NCI-H2029 (cell line): Measurements from ENCODE around the gene OS9.
A peak's percentile ranks its signal among the peaks of the same experiment; 100 is the strongest.
"Not testable (repeated sequence)": the region's sequence is repeated elsewhere in the genome, so short reads cannot be mapped to it uniquely, and the experiment has no call there.

ENCODE experiments used
- DNase-seq: peaks from one replicate; lab custom pipeline; 2025; lab: John Stamatoyannopoulos, UW

OS9 gene, protein sequence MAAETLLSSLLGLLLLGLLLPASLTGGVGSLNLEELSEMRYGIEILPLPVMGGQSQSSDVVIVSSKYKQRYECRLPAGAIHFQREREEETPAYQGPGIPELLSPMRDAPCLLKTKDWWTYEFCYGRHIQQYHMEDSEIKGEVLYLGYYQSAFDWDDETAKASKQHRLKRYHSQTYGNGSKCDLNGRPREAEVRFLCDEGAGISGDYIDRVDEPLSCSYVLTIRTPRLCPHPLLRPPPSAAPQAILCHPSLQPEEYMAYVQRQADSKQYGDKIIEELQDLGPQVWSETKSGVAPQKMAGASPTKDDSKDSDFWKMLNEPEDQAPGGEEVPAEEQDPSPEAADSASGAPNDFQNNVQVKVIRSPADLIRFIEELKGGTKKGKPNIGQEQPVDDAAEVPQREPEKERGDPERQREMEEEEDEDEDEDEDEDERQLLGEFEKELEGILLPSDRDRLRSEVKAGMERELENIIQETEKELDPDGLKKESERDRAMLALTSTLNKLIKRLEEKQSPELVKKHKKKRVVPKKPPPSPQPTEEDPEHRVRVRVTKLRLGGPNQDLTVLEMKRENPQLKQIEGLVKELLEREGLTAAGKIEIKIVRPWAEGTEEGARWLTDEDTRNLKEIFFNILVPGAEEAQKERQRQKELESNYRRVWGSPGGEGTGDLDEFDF

DNA sequence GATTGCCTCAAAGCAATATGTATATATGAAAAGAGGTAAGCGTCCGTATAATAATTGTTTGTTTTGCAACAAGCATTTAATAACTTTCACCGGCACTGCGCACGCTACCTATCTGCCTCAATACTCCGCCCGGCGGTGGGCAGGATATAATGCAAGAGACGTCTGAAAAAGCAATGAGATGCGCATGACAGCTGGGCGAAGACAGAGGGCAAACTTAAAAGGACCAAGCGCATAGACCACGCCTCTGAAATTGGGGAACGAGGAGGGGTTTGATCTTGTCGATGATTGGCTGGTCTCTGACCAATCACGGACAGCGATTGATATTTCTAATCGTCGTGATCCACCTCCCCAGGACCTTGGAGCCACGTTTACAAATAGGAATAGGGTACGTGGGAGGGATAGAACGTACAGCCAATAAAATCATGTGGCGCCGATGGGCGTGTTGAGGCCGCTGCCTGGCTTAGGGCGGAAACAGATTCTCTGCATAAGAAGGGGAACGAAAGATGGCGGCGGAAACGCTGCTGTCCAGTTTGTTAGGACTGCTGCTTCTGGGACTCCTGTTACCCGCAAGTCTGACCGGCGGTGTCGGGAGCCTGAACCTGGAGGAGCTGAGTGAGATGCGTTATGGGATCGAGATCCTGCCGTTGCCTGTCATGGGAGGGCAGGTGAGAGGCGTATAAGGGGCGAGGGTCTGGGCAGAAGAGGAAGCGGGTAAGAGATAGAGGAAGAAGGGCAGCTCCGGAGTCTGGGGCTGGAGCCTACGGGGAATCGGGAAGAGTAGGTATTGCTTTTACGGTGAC, at the start of gene OS9:
Gene OS9 (plus strand): TSS at position 474 of the 800 bp plus-strand sequence. CDS start 30 bp downstream, at position 504.
- peak; percentile 99 for DNase-seq

DNA sequence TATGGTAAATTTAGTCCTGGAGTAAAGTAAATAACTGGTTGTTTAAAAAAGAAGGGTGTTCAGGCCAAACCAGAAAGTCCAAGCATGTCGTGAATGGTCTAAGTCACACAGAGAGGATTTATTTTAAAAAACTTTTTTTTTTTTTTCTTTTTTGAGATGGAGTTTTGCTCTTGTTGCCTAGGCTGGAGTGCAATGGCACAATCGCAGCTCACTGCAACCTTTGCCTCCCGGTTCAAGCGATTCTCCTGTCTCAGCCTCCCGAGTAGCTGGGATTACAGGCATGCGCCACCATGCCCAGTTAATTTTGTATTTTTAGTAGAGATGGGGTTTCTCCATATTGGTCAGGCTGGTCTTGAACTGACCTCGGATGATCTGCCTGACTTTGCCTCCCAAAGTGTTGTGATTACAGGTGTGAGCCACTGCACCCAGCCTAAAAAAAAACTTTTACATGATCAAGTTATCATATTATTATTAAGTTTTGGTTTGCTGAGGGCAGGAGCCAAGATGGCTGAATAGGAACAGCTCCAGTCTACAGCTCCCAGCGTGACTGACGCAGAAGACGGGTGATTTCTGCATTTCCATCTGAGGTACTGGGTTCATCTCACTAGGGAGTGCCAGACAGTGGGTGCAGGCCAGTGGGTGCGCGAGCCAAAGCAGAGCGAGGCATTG, 47.8 kb upstream of the OS9 start:
- not testable (repeated sequence) for DNase-seq

DNA sequence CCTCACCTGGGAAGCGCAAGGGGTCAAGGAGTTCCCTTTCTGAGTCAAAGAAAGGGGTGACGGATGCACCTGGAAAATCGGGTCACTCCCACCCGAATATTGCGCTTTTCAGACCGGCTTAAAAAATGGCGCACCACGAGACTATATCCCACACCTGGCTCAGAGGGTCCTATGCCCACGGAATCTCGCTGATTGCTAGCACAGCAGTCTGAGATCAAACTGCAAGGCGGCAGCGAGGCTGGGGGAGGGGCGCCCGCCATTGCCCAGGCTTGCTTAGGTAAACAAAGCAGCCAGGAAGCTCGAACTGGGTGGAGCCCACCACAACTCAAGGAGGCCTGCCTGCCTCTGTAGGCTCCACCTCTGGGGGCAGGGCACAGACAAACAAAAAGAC, 47.3 kb upstream of the OS9 start:
- DNase-seq, result not testable (repeated sequence)

DNA sequence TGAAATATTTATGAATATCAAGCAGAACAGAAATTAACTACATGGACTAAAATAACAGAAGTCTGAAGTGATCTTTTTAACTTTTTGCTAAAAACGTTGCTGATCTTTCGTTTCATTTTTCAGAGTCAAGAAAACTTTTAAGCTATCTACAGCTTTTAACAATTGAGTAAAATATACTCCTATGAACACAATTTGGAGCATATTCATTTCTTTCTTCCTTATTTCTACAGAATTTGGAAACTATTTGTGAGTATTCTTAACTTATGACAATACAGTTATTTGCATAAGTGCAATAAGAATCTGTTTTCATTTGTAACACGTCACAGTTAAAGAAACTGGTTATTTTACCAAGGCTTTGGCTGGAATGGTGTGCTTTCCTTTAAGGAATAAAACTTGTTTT, 39.9 kb upstream of the OS9 start:
- no peak for DNase-seq

DNA sequence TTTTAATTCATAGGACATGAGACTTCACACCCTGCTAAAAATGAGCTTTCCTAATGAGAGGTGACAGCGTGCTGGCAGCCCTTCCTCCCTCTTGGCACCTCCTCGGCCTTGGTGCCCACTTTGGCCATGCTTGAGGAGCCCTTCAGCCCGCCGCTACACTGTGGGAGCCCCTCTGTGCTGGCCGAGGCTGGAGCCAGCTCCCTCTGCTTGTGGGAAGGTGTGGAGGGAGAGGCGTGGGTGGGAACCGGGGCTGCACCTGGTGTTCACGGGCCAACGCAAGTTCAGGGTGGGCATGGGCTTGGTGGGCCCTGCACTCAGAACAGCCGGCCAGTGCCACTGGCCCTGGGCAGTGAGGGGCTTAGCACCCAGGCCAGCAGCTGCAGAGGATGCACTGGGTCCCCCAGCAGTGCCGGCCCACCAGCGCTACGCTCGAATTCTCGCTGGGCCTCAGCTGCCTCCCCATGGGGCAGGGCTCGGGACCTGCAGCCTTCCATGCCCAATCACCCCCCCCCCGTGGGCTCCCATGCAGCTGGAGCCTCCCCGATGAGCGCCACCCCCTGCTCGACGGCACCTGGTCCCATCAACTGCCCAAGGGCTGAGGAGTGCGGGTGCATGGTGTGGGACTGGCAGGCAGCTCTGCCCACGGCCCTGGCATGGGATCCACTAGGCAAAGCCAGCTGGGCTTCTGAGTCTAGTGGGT, 38.2 kb upstream of the OS9 start:
- no peak for DNase-seq

DNA sequence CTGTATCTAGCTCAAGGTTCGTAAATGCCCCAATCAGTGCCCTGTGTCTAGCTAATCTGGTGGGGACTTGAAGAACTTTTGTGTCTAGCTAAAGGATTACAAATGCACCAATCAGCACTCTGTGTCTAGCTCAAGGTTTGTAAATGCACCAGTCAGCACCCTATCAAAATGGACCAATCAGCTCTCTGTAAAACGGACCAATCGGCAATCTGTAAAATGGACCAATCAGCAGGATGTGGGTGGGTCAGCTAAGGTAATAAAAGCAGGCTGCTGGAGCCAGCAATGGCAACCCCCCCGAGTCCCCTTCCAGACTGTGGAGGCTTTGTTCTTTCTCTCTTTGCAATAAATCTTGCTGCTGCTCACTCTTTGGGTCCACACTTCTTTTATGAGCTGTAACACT, 37.5 kb upstream of the OS9 start:
- DNase-seq, result not testable (repeated sequence)

DNA sequence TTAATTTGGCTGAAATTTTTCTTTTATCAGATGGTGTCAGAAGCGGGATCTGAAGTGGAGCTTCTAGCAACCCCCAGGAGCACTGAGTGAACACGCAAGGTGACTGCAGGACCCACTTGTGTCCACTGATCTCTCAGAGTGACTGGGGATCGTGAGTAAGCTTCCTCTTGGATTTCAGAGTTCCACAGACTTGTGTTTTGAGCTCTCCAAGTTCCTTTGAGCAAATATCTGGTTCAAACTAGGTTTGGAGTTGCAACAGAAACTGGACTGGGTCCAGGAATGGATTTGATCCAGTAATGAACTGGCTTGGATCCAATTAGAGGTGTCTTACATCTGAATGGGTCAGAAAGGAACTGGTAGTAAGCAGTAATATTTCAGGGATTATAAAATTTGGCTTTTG, 36.2 kb upstream of the OS9 start:
- peak; percentile 39 for DNase-seq

DNA sequence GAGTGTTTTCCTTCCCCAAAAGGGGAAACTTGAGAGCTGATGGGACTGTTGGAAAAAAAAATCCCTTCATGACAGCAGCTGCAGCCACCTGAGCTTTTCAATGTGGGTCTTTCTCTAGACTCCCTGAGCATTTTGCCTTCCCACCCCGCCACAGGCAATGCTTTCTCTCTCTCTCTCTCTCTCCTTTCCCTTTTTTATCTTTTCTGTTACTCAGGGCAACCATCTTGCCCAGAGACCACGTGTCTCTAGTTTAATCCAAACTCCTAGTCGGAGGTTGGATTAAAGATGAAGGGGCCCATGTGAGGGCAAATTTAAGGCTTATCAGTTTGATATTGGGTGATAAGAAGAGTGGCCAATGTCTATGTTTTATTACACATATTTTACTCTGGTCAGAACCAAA, 35.0 kb upstream of the OS9 start:
- DNase-seq, result no peak

DNA sequence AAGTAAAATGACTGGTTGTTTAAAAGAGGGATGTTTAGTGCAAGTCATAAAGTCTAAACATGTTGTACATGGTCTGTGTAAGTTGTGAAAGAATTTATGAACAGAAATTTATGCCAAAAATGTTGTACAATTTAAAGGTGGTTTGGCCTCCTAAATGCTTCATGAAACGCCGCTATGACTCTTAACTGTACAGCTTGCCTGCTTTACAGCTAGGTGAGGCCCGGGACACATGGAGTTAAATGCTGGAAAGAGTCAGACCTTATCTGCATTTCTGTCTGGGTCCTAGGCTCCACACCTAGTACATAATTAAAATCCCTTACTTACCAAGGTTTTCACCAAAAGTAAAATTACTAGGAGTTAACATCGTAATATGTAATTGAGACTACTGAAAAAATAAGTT, 32.6 kb upstream of the OS9 start:
- DNase-seq, result no peak

DNA sequence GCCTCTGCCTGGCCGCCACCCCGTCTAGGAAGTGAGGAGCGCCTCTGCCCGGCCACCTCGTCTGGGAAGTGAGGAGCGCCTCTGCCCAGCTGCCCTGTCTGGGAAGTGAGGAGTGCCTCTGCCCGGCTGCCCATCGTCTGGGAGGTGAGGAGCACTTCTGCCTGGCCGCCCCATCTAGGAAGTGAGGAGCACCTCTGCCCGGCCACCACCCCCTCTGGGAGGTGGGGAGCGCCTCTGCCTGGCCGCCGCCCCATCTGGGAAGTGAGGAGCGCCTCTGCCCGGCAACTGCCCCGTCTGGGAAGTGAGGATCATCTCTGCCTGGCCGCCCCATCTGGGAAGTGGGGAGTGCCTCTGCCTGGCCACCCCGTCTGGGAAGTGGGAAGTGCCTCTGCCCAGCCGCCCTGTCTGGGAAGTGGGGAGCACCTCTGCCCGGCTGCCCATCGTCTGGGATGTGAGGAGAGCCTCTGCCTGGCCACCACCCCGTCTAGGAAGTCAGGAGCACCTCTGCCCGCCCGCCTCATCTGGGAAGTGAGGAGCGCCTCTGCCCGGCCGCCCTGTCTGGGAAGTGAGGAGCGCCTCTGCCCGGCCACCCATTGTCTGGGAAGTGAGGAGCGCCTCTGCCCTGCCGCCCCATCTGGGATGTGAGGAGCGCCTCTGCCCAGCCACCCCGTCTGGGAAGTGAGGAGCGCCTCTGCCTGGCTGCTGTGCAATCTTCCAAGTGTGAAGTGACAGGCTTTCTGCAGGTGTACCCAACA, 28.7 kb upstream of the OS9 start:
- DNase-seq, result not testable (repeated sequence)

DNA sequence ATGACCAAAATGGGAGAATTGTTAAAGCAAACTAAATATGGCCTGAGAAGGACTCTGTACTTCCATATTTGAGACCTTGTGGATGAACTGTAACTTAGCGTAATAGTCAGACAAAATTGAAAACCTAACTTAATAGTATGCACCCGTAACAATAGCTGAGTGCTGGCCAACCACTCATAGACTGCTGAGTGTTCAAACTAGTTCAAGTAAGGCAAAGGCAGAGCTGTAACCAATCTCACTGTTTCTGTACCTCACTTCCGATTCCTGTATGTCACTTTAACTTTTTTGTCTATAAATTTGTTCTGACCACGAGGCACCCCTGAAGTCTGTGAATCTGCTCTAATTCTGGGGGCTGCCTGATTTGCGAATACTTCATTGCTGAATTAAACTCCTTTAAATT, 27.0 kb upstream of the OS9 start:
- no peak for DNase-seq

DNA sequence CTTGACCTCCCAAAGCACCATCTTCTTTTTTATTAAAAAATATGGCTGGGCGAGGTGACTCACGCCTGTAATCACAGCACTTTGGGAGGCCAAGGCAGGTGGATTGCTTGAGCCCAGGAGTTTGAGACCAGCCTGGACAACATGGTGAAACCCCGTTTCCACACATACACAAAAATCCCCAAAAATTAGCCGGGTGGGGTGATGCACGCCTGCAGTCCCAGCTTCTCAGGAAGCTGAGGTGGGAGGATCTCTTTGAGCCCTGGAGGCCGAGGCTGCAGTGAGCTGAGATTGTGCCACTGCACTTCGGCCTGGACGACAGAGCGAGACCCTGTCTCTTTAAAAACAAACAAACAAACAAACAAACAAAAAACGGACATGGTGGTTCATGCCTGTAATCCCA, 24.2 kb upstream of the OS9 start:
- not testable (repeated sequence) for DNase-seq

DNA sequence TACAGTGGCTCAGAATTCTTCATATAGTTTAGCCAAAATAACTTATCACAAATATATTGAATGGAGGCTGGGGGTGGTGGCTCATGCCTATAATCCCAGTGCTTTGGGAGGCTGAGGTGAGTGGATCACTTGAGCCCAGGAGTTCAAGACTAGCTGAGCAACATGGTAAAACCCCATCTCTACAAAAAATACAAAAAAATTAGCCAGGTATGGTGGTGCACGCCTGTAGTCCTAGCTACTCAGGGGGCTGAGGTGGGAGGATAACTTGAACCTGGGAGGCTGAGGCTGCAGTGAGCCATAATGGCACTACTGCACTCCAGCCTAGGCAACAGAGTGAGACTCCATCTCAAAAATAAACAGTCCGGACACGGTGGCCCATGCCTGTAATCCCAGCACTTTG, 22.1 kb upstream of the OS9 start:
- DNase-seq, result not testable (repeated sequence)

DNA sequence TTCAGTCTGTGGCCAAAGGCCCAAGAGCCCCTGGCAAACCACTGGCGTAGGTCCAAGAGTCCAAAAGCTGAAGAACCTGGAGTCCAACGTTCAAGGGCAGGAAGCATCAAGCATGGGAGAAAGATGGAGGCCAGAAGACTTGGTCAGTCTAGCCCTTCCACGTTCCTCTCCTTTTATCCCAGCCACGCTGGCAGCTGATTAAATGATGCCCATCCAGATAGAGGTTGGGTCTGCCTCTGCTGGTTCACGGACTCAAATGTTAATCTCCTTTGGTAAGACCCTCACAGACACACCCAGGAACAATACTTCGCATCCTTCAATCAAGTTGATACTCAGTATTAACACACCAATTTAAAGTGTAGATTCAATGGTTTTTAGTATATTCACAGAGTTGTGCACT, 21.1 kb upstream of the OS9 start:
- DNase-seq, result no peak

DNA sequence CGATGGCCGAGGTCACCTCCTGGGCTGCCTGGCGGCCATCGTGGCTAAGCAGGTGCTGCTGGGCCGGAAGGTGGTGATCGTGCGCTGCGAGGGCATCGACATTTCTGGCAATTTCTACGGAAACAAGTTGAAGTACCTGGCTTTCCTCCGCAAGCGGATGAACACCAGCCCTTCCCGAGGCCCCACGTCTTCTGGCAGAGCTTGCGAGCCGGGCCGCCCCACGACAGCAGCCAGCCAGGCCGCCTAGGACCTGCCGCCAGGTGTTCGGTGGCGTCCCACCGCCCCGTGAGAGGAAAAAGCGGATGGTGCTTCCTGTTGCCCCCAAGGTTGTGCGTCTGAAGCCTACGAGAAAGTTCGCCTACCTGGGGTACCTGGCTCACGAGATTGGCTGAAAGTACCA, 19.2 kb upstream of the OS9 start:
- no peak for DNase-seq

DNA sequence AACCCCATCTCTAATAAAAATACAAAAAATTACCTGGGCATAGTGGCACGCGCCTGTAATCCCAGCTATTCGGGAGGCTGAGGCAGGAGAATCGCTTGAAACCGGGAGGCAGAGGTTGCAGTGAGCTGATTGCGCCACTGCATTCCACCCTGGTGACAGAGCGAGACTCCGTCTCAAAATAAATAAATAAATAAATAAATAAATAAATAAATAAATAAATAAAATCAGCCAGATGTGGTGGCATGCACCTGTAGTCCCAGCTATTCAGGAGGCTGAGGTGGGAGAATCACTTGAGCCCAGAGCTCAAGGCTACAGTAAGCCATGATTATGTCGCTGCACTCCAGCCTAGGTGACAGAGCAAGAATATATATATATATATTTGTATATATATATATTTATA, 16.0 kb upstream of the OS9 start:
- not testable (repeated sequence) for DNase-seq

DNA sequence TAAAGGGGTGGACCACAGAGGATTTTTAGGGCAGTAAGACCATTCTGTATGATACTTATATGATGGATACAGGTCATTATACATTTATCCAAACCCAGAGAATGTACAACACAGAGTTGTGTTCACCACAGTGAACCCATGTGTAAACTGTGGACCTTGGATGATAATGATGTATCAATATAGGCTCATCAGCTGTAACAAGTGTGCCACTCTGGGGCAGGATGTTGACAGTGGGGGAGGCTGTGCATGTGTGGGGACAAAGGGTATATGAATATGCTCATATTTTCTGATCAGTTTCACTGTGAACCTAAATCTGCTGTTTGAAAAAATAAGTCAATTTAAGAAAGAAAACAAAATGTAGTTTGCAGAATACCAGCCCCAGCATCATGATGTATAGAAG, 14.2 kb upstream of the OS9 start:
- DNase-seq, result no peak

DNA sequence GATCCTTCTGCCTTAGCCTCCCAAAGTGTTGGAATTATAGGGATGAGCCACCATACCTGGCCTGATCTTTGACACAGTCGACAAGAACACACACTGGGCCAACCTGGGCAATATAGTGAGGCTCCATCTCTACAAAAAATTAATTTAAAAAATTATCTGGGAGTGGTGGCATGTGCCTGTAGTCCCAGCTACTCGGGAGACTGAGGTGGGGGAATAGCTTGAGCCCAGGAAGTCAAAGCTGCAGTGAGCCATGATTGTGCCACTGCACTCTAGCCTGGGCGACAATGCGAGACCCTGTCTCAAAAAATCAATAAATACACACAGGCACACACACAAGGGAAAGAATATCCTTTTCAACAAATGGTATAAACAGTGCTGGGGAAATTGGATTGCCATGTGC, 6.1 kb upstream of the OS9 start:
- DNase-seq, result no peak

DNA sequence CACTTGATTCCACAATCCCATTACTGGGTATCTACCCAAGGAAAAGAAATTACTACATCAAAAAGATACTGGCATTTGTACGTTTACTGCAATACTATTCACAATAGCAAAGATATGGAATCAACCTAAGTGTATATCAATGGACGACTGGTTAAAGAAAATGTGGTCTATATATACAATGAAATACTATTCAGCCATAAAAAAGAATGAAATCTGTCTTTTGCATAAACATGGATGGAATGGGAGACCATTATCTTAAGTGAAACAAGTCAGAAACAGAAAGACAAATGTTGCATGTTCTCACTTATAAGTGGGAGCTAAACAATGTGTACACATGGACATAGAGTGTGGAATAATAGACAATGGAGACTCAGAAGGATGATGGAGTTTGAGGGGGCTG, 5.0 kb upstream of the OS9 start:
- DNase-seq, result no peak

DNA sequence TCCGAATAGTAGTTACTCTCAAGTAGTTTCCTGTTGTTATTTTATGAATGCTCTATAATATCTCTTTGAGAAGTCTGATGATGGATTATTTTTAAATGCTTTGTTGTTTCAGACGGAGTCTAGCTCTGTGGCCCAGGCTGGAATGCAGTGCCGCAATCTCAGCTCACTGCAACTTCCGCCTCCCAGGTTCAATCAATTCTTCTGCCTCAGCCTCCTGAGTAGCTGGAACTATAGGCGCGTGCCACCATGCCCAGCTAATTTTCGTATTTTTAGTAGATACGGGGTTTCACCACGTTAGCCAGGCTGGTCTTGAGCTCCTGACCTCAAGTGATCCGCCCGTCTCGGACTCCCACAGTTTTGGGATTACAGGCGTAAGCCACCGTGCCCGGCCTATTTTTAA, 1.4 kb upstream of the OS9 start:
- no peak for DNase-seq

DNA sequence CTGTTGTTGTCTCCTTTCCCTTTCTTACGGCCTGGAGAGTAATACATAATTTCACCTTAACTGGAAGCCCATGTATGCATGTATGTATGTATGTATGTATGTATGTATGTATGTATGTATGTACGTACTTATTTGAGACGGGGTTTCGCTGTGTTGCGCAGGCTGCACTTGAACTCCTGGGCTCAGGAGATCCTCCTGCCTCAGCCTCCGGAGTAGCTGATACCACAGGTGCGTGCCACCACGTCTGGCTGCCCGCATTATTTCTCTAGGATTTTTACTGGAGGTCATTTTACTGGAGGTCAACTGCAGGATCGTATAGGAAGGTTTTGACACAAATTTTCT, 644 bp upstream of the OS9 start:
- peak; percentile 40 for DNase-seq
